NOMO-1 (cell line): ENCODE data around the gene SAA4.
"Not testable (repeated sequence)": the region's sequence is repeated elsewhere in the genome, so short reads cannot be mapped to it uniquely, and the experiment has no call there.

Experiments
- DNase-seq, 2 experiments: peaks; one replicate each; lab custom pipeline; 2025; ENCODE audit not compliant: unreplicated experiment in 2 of 2; lab: John Stamatoyannopoulos, UW

Gene SAA4

DNA sequence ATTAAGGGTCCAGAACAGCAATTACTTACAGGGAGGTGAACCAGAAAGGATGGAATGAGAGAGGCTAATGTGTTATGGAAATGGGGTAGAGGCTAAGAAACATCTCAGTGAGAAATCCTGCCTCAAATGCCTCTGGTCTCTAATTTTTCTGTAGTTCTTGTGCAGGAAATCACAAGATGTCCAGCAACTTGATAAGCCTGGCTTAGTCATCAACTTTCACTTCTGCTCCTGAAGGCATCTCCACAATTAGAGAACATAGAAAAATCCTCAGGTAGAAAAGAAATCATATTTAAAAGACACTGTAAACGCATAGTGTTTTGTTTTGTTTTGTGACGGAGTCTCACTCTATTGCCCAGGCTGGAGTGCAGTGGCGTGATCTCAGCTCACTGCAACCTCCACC lies 45.2 kb downstream of the SAA4 start:
- peak; percentile 42 to 75 for DNase-seq

DNA sequence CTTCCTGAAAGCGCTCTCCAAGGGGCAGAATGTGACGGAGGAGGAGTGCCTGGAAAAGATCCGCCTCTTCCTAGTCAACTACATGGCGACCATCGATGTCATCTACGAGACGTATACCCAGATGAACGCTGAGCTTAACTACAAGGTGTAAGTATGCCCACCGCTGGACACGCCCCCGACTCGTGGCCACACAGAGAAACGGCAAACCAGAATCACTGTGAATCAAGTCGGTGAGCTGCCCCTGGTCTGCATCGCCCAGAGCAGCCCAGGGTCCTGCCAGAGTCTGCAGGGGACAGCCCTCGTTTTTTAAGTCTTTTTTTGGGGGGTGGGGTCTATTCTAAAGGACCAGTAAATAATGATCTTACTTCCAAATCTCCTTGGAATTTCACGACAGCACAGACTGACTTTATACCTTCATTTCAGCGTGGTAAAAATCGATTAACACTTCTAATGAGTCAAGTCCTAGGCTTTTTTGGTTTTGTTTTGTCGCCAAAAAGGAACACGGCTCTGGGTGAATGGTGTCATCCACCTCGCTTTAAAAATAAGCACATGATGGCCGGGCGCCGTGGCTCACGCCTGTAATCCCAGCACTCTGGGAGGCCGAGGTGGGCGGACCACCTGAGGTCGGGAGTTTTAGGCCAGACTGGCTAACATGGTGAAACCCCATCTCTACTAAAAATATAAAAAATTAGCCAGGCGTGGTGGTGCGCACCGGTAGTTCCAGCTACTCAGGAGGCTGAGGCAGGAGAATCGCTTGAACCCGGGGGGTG lies 46.9 kb downstream of the SAA4 start:
- not testable (repeated sequence) for DNase-seq

DNA sequence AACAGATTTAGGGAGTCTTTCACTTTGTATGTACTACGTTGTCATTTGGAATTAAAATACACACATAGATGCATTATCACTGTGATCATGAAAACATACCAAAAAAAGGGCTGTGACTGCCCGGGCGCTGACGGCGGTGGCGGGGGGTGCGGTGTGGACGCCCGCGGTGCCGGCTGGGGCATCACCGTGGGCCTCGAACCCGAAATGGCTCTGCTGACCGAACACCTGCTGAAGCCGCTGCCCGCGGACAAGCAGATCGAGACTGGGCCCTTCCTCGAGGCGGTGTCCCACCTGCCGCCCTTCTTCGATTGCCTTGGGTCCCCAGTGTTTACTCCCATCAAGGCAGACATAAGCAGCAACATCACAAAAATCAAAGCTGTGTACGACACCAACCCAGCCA lies 47.8 kb downstream of the SAA4 start:
- no peak for DNase-seq
